ENCODE data around the gene UVSSA. TPM values are rescaled to one million over a fixed set of nuclear protein-coding genes. Genes with fewer than 3 reads are reported as not detected.
A peak's percentile ranks its signal among the peaks of the same experiment; 100 is the strongest.

The UVSSA gene
- total RNA-seq, 3 donors from 2014 or later: 13.9 to 22.9 (median 14.3) TPM

- peak in 1 of 2 donors; percentile 42 for DNase-seq (ENCODE audit: low spot score in 2 of 2)
- Histone ChIP-seq H3K36me3 (no peaks in the 10 kb centered on the region), H3K4me3 (no peak overlapping the region), H3K4me1 (no peaks in the 10 kb centered on the region), H3K27me3 (no peaks in the 10 kb centered on the region), H3K27ac (no peak overlapping the region), H3K9me3 (no peaks in the 10 kb centered on the region)
- TF ChIP-seq POLR2A (IDR thresholded peaks at IDR 0.05): no peak
- no peak for TF ChIP-seq POLR2AphosphoS5 (IDR thresholded peaks at IDR 0.05)
- TF ChIP-seq CTCF (IDR thresholded peaks at IDR 0.05): no peak
- intact Hi-C loops (cut with DNase I; ENCODE audit: low total_unique reads): loop anchor here (5.0 kb wide), 1 partner anchor 1996 kb away; no protein-coding TSS in a partner anchor
Measured at GRCh38 chr4:1375761-1376322, 28.8 kb downstream of the UVSSA start.

GRCh38 chr4:1376391-1376840 is 29.4 kb downstream of the UVSSA start:
- intact Hi-C loops (cut with DNase I; ENCODE audit: low total_unique reads): loop anchor here (5.0 kb wide), 1 partner anchor 1996 kb away; no protein-coding TSS in a partner anchor
- H3K27me3 ChIP-seq: no peaks in the 10 kb centered on the region
- TF ChIP-seq POLR2AphosphoS5 (IDR thresholded peaks at IDR 0.05): no peak
- no peak for TF ChIP-seq CTCF (IDR thresholded peaks at IDR 0.05)
- H3K27ac ChIP-seq: no peak overlapping the region
- no peaks in the 10 kb centered on the region for H3K4me1 ChIP-seq
- no peaks in the 10 kb centered on the region for H3K36me3 ChIP-seq
- no peak overlapping the region for H3K4me3 ChIP-seq
- peak in 1 of 2 donors; percentile 39 for DNase-seq (ENCODE audit: low spot score in 2 of 2)
- H3K9me3 ChIP-seq: no peaks in the 10 kb centered on the region

GRCh38 chr4:1376841-1377605 is 30.0 kb downstream of the UVSSA start:
- no peaks in the 10 kb centered on the region for H3K36me3 ChIP-seq
- intact Hi-C loops (cut with DNase I; ENCODE audit: low total_unique reads): loop anchor here (5.0 kb wide), 1 partner anchor 1995 kb away; no protein-coding TSS in a partner anchor
- no peak overlapping the region for H3K4me3 ChIP-seq
- H3K27me3 ChIP-seq: no peaks in the 10 kb centered on the region
- no peak overlapping the region for H3K27ac ChIP-seq
- no peaks in the 10 kb centered on the region for H3K4me1 ChIP-seq
- H3K9me3 ChIP-seq: no peaks in the 10 kb centered on the region
- peak in 1 of 2 donors; percentile 48 for DNase-seq (ENCODE audit: low spot score in 2 of 2)
- TF ChIP-seq POLR2A (IDR thresholded peaks at IDR 0.05) (no peak), POLR2AphosphoS5 (IDR thresholded peaks at IDR 0.05) (no peak), CTCF (IDR thresholded peaks at IDR 0.05) (no peak)

- Histone ChIP-seq H3K36me3 (no peaks in the 10 kb centered on the region), H3K4me3 (no peak overlapping the region), H3K27ac (no peak overlapping the region), H3K27me3 (no peaks in the 10 kb centered on the region), H3K4me1 (no peaks in the 10 kb centered on the region), H3K9me3 (no peaks in the 10 kb centered on the region)
- TF ChIP-seq POLR2AphosphoS5 (IDR thresholded peaks at IDR 0.05) (no peak), POLR2A (IDR thresholded peaks at IDR 0.05) (no peak), CTCF (IDR thresholded peaks at IDR 0.05) (no peak)
- peak in 1 of 2 donors; percentile 48 for DNase-seq (ENCODE audit: low spot score in 2 of 2)
- intact Hi-C loops (cut with DNase I; ENCODE audit: low total_unique reads): loop anchor here (5.0 kb wide), 1 partner anchor 1995 kb away; no protein-coding TSS in a partner anchor
Measured at GRCh38 chr4:1377606-1378261, 30.7 kb downstream of the UVSSA start.

Data from breast epithelium (tissue), 4 donors.